Stimulated activated naive CD8-positive, alpha-beta T cell treated with anti-CD3 and anti-CD28 coated beads, Interleukin-15, Interleukin-2, amounts not matched to agents 100 U/mL and 50 U/mL, for 24 hours (primary cell): ENCODE data around the gene SMAD7.

ENCODE experiments used
- ATAC-seq: fragments of 150-1000 bp; cut with Tn5 transposase; one replicate; pipeline ENCODE4 v1.10.0; 2021
- DNase-seq: peaks from one replicate; pipeline ENCODE4 v3.0.0; 2021

Gene SMAD7

GRCh38 chr18:48893608-48894600, 56.9 kb downstream of the SMAD7 start:
- no peak for ATAC-seq
- DNase-seq = no peak

GRCh38 chr18:48893061-48893607, 57.6 kb downstream of the SMAD7 start:
- DNase-seq = no peak
- no peak for ATAC-seq

- ATAC-seq (no peak), DNase-seq (no peak)
Observed at GRCh38 chr18:48892146-48892855, 58.5 kb downstream of the SMAD7 start.

- DNase-seq (no peak), ATAC-seq (no peak)
Observed at GRCh38 chr18:48891721-48892120, 59.0 kb downstream of the SMAD7 start.

- no peak for DNase-seq
- ATAC-seq = no peak
Observed at GRCh38 chr18:48889981-48890762, 60.6 kb downstream of the SMAD7 start.

GRCh38 chr18:48889115-48889941, 61.4 kb downstream of the SMAD7 start:
- no peak for DNase-seq
- ATAC-seq = no peak

- DNase-seq = no peak
- no peak for ATAC-seq
Observed at GRCh38 chr18:48888773-48889080, 62.0 kb downstream of the SMAD7 start.

- DNase-seq = no peak
- ATAC-seq = no peak
Observed at GRCh38 chr18:48887905-48888772, 62.6 kb downstream of the SMAD7 start.

GRCh38 chr18:48887294-48887904, 63.4 kb downstream of the SMAD7 start:
- DNase-seq (no peak), ATAC-seq (peak; percentile 14)

- ATAC-seq = no peak
- DNase-seq = no peak
Observed at GRCh38 chr18:48886520-48887293, 64.1 kb downstream of the SMAD7 start.

GRCh38 chr18:48885924-48886400, 64.8 kb downstream of the SMAD7 start:
- DNase-seq (no peak), ATAC-seq (no peak)

- DNase-seq = no peak
- ATAC-seq = no peak
Observed at GRCh38 chr18:48885266-48885923, 65.4 kb downstream of the SMAD7 start.

GRCh38 chr18:48884771-48885170, 66.0 kb downstream of the SMAD7 start:
- DNase-seq (no peak), ATAC-seq (no peak)

GRCh38 chr18:48884306-48884705, 66.5 kb downstream of the SMAD7 start:
- ATAC-seq (no peak), DNase-seq (no peak)

- no peak for DNase-seq
- no peak for ATAC-seq
Observed at GRCh38 chr18:48882379-48882778, 68.4 kb downstream of the SMAD7 start.

GRCh38 chr18:48880931-48881330, 69.8 kb downstream of the SMAD7 start:
- ATAC-seq (no peak), DNase-seq (no peak)

GRCh38 chr18:48879008-48879431, 71.7 kb downstream of the SMAD7 start:
- no peak for DNase-seq
- no peak for ATAC-seq

GRCh38 chr18:48878471-48878870, 72.3 kb downstream of the SMAD7 start:
- DNase-seq (no peak), ATAC-seq (no peak)
